Endothelial cell (in vitro differentiated cells): ENCODE results near the gene RPL41. TPM values are rescaled to one million over a fixed set of nuclear protein-coding genes. Genes with fewer than 3 reads are reported as not detected.

Source experiments
- DNase-seq: peaks from one replicate; pipeline ENCODE4 v3.0.0; 2021; ENCODE audit warnings: low spot score
- H3K27ac Mint-ChIP-seq: one replicate; pipeline ENCODE4 v1.8.0; 2021; ENCODE audit warnings: mixed read lengths, inconsistent platforms; ENCODE audit not compliant: unreplicated experiment
- H3K27me3 Mint-ChIP-seq: one replicate; pipeline ENCODE4 v1.8.0; 2021; ENCODE audit warnings: mild to moderate bottlenecking, moderate library complexity, mixed read lengths, inconsistent platforms; ENCODE audit not compliant: unreplicated experiment
- H3K36me3 Mint-ChIP-seq: one replicate; pipeline ENCODE4 v1.8.0; 2021; ENCODE audit warnings: mild to moderate bottlenecking, low read depth, mixed read lengths, inconsistent platforms; ENCODE audit not compliant: unreplicated experiment
- H3K4me1 Mint-ChIP-seq: one replicate; pipeline ENCODE4 v1.8.0; 2021; ENCODE audit warnings: mild to moderate bottlenecking, mixed read lengths, inconsistent platforms; ENCODE audit not compliant: unreplicated experiment
- H3K4me3 Mint-ChIP-seq: one replicate; pipeline ENCODE4 v1.8.0; 2021; ENCODE audit warnings: mild to moderate bottlenecking, mixed read lengths, inconsistent platforms; ENCODE audit not compliant: unreplicated experiment
- H3K9me3 Mint-ChIP-seq: one replicate; pipeline ENCODE4 v1.8.0; 2021; ENCODE audit warnings: mixed read lengths, inconsistent platforms; ENCODE audit not compliant: unreplicated experiment
- CTCF ChIP-seq: fragments of 200-600 bp; sonication (generic); IDR thresholded peaks from one replicate; pipeline ENCODE4 v1.5.0; 2021; ENCODE audit warnings: antibody characterized with exemption; ENCODE audit not compliant: unreplicated experiment
- total RNA-seq: library from RNA; stranded (reverse); fragmentation: NEBNext Ultra II Directional; extraction: Animal tissue kit (Norgen Biotek cat#: 25700); gene quantifications from one replicate; pipeline ENCODE4 v1.2.1, GENCODE V29; 2021; ENCODE audit not compliant: unreplicated experiment

The RPL41 gene
- total RNA-seq, 1 donor from 2014 or later: 3,242 TPM

- peak overlapping the region; percentile 100 for H3K27ac Mint-ChIP-seq
- H3K4me1 Mint-ChIP-seq: peaks cover 41% of the 10 kb centered on the region
- H3K9me3 Mint-ChIP-seq: no peaks in the 10 kb centered on the region
- H3K27me3 Mint-ChIP-seq: peaks cover 60% of the 10 kb centered on the region
- no peak for TF ChIP-seq CTCF
- peak overlapping the region; percentile 100 for H3K4me3 Mint-ChIP-seq
- peak; percentile 37 for DNase-seq
- H3K36me3 Mint-ChIP-seq: peaks cover 64% of the 10 kb centered on the region
Measured at GRCh38 chr12:56160193-56160763, 43.8 kb downstream of the RPL41 start.

DNA sequence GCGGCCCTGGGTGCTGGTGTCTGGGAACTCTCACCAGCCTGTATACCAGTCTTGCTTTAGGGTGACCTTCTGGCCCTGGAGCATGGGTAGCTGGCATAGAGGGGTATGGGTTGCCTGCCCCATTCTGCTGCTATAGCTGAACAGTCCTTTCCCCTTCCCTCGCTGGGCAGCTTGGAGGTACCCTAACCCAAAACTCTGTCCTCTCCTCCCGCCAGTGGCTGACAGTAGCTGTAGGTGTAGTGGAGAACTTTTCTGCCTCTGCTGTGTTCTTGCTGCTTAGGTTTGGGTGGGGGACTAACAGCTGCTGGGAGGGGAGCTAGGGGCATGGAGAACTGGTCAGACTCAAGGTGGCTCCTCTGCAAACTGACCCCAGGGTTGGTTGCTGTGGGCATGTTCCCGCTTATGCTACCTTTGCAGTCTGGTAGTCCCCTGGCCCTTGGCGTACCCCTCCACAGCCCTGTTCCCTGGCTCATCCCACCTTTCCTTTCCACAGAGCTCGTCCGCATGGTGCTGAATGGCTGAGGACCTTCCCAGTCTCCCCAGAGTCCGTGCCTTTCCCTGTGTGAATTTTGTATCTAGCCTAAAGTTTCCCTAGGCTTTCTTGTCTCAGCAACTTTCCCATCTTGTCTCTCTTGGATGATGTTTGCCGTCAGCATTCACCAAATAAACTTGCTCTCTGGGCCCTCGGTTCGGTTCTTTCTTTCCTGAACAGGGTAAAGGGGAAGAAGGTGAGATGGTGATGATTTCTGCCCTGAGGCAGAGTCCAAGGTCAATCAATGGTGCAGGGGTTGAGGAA, 44.7 kb downstream of the RPL41 start:
- H3K9me3 Mint-ChIP-seq: no peaks in the 10 kb centered on the region
- DNase-seq: no peak
- peak overlapping the region; percentile 100 for H3K27ac Mint-ChIP-seq
- H3K4me1 Mint-ChIP-seq: peaks cover 40% of the 10 kb centered on the region
- peak overlapping the region; percentile 100 for H3K4me3 Mint-ChIP-seq
- no peak for TF ChIP-seq CTCF
- peaks cover 61% of the 10 kb centered on the region for H3K27me3 Mint-ChIP-seq
- peaks cover 64% of the 10 kb centered on the region for H3K36me3 Mint-ChIP-seq

DNA sequence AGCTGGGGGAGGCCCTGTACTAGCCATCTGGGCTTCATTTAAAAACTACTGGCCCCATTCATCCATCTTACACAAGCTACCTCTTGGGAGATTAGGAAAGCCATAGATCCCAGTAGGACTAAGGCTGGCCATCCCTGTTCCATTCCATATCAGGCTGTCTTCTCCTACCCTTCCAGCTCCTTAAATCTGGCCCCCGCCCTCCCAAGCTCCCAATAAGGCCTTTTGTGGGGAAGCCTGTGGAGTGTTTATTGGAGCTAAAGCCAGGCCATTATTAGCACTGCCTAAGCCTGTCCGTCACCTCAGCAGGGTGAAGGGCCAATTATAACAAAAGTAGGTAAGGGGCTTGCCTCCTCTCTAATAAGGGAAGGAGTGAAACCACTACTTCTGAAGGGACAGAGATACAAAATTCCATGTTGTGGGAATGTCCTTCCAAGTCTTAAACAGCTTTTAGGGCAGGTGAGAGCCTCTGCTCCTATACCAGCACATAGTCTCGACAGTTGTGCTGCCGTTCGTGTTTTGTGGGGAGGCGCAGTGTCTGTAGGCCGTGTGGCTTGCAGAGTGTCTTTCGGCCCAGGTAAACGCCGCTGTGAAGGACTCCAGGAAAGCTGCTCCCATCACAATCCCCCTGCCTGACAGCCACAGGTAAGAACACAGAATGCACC, 45.4 kb downstream of the RPL41 start:
- H3K4me1 Mint-ChIP-seq: peaks cover 40% of the 10 kb centered on the region
- peak overlapping the region; percentile 100 for H3K4me3 Mint-ChIP-seq
- H3K27ac Mint-ChIP-seq: peak overlapping the region; percentile 93
- TF ChIP-seq CTCF: no peak
- no peaks in the 10 kb centered on the region for H3K9me3 Mint-ChIP-seq
- peaks cover 64% of the 10 kb centered on the region for H3K36me3 Mint-ChIP-seq
- peaks cover 62% of the 10 kb centered on the region for H3K27me3 Mint-ChIP-seq
- no peak for DNase-seq

DNA sequence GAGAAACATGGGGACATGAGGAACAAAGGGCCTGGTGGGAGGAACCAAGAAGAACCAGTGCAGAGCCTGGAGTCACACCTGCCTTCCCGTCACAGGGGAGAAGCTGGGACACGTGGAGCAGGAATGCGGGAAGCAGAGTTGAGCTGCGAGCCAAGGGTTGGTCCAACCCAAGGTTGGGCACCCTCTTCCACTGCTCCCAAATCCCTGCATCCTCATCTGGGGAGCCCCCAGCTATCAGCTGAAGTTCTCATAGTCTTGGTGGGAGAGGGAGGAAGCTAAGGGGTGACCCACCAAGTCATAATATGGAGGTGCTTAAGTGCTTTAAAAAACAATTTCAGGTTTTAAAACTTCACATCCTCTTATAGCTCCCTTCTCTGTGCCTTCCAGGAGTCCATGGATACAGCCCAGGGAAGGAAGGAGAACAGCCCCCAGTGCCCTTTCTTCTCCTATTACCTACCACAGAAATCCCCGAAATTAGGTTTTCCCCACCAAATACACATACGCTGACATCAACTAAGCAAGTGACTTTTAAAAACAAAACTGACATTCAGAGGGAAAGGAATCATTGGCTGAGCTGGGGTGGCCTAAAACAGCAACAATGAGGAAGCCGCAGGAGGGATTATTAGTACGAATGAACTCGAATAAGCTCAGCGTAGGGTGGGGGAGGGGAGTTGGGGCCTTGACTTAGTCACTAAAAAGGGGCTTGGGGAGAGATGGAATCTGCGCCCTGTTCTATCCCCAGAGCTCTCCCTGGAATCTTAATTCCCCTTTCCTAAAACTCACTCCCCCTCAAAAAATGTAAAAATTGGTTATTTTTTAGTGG, 46.2 kb downstream of the RPL41 start:
- H3K36me3 Mint-ChIP-seq: peaks cover 69% of the 10 kb centered on the region
- no peak for DNase-seq
- peaks cover 55% of the 10 kb centered on the region for H3K27me3 Mint-ChIP-seq
- H3K9me3 Mint-ChIP-seq: no peaks in the 10 kb centered on the region
- H3K4me1 Mint-ChIP-seq: peaks cover 37% of the 10 kb centered on the region
- TF ChIP-seq CTCF: no peak
- H3K4me3 Mint-ChIP-seq: peak overlapping the region; percentile 100
- peak overlapping the region; percentile 71 for H3K27ac Mint-ChIP-seq
